HG02571 (cell line): ENCODE data around the gene DBNL.
A peak's percentile ranks its signal among the peaks of the same experiment; 100 is the strongest.

Source experiments
- ATAC-seq: cut with Tn5 transposase; IDR thresholded peaks from one replicate; pipeline ENCODE4 v1.9.1; 2021; ENCODE audit warnings: mild to moderate bottlenecking, moderate library complexity; ENCODE audit not compliant: unreplicated experiment

DBNL gene

GRCh38 chr7:44097064-44097932, 52.8 kb downstream of the DBNL start:
- ATAC-seq = peak; percentile 64

GRCh38 chr7:44098092-44099068, 53.9 kb downstream of the DBNL start:
- ATAC-seq = no peak

GRCh38 chr7:44099669-44100068, 55.2 kb downstream of the DBNL start:
- ATAC-seq = no peak

- ATAC-seq = no peak
These were observed 56.2 kb downstream of the DBNL start for GRCh38 chr7:44100458-44101302.

GRCh38 chr7:44101303-44101965, 56.9 kb downstream of the DBNL start:
- ATAC-seq = no peak

GRCh38 chr7:44101966-44102845, 57.7 kb downstream of the DBNL start:
- ATAC-seq = no peak

GRCh38 chr7:44102846-44103565, 58.5 kb downstream of the DBNL start:
- no peak for ATAC-seq

GRCh38 chr7:44103566-44103922, 59.0 kb downstream of the DBNL start:
- no peak for ATAC-seq

GRCh38 chr7:44103923-44104859, 59.7 kb downstream of the DBNL start, which contains the start of gene AEBP1:
Gene AEBP1, plus strand, starts transcription at chr7:44104345. Its CDS starts 321 bp downstream, at chr7:44104666.
- ATAC-seq = no peak

- ATAC-seq = no peak
These were observed 60.6 kb downstream of the DBNL start for GRCh38 chr7:44104860-44105771.

- no peak for ATAC-seq
These were observed 61.3 kb downstream of the DBNL start for GRCh38 chr7:44105832-44106231.

- no peak for ATAC-seq
These were observed 62.0 kb downstream of the DBNL start for GRCh38 chr7:44106311-44107065.

GRCh38 chr7:44107116-44107960, 62.8 kb downstream of the DBNL start:
- ATAC-seq = no peak

- ATAC-seq = no peak
These were observed 63.7 kb downstream of the DBNL start for GRCh38 chr7:44107961-44108767.
